Measurements from ENCODE around the gene KCNQ1OT1.

The KCNQ1OT1 gene

DNA sequence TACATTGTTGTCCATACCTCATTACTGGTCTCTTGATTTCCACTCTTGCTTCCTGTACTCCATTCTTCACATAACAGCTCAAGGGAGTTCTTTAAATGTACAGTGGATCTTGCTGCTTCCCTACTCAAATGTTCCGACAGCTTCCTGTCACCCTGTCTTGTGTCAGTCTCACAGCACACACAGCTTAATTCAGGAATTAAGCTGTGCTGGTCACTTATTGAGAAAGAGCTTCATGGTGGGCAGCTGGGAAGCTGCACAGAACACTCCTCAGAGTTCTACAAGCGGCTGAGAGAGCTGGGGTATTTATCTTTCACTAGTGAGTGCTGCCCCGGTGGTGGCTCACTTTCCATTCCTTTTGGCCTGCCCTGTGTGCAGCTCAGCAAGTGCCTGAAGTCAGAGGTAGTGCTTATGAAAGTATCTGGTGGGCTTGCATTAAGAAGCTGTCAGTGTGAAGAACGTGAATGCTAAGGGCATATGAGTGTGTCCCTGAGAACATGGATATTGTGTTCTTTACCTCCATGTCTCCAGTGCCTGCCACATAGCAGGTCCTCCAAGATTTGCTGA is 48.7 kb downstream of the KCNQ1OT1 start:
- TF ChIP-seq, protein P1, sequence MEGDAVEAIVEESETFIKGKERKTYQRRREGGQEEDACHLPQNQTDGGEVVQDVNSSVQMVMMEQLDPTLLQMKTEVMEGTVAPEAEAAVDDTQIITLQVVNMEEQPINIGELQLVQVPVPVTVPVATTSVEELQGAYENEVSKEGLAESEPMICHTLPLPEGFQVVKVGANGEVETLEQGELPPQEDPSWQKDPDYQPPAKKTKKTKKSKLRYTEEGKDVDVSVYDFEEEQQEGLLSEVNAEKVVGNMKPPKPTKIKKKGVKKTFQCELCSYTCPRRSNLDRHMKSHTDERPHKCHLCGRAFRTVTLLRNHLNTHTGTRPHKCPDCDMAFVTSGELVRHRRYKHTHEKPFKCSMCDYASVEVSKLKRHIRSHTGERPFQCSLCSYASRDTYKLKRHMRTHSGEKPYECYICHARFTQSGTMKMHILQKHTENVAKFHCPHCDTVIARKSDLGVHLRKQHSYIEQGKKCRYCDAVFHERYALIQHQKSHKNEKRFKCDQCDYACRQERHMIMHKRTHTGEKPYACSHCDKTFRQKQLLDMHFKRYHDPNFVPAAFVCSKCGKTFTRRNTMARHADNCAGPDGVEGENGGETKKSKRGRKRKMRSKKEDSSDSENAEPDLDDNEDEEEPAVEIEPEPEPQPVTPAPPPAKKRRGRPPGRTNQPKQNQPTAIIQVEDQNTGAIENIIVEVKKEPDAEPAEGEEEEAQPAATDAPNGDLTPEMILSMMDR (IDR thresholded peaks at IDR 0.05; ENCODE audit: control insufficient read depth, extremely low read depth, insufficient read depth), result no peak
- H3K4me3 ChIP-seq (ENCODE audit: low read depth, low read length), result no peak overlapping the region
- DNase-seq (ENCODE audit: low read depth), result no peak

- TF ChIP-seq, protein P1 (IDR thresholded peaks at IDR 0.05; ENCODE audit: control insufficient read depth, extremely low read depth, insufficient read depth), result no peak
- DNase-seq (ENCODE audit: low read depth), result no peak
Measured at GRCh38 chr11:2650343-2650867, 49.4 kb downstream of the KCNQ1OT1 start.

GRCh38 chr11:2649848-2650247 is 49.9 kb downstream of the KCNQ1OT1 start:
- TF ChIP-seq, protein P1 (IDR thresholded peaks at IDR 0.05; ENCODE audit: control insufficient read depth, extremely low read depth, insufficient read depth), result no peak
- H3K4me3 ChIP-seq (ENCODE audit: low read depth, low read length), result no peak overlapping the region
- DNase-seq (ENCODE audit: low read depth), result no peak

More at GRCh38 chr11:2650343-2650867, 49.4 kb downstream of the KCNQ1OT1 start:
- no peak overlapping the region for H3K4me3 ChIP-seq (ENCODE audit: low read depth, low read length)

DNA sequence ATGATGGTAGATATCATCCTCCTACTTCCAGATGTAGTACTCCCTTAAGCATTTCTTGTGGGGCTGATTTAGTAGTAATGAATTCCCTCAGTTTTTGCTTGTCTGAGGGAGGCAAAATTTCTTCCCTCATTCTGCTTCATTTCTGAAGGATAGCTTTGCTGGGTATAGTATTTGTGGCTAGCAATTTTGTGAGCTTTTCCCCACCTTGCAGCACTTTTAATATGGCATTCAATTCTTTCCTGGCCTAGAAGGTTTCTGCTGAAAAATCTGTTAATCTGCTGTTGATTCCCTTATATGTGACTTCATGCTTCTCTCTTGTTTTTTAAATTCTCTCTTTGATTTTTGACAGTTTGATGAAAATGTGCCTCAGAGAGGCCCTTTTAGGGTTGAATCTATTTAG is 50.4 kb downstream of the KCNQ1OT1 start:
- no peak overlapping the region for H3K4me3 ChIP-seq (ENCODE audit: low read depth, low read length)
- TF ChIP-seq, protein P1 (IDR thresholded peaks at IDR 0.05; ENCODE audit: control insufficient read depth, extremely low read depth, insufficient read depth), result no peak
- no peak for DNase-seq (ENCODE audit: low read depth)

- H3K4me3 ChIP-seq (ENCODE audit: low read depth, low read length), result no peak overlapping the region
- no peak for DNase-seq (ENCODE audit: low read depth)
- TF ChIP-seq, protein P1 (IDR thresholded peaks at IDR 0.05; ENCODE audit: control insufficient read depth, extremely low read depth, insufficient read depth), result no peak
Measured at GRCh38 chr11:2647953-2648352, 51.8 kb downstream of the KCNQ1OT1 start.

DNA sequence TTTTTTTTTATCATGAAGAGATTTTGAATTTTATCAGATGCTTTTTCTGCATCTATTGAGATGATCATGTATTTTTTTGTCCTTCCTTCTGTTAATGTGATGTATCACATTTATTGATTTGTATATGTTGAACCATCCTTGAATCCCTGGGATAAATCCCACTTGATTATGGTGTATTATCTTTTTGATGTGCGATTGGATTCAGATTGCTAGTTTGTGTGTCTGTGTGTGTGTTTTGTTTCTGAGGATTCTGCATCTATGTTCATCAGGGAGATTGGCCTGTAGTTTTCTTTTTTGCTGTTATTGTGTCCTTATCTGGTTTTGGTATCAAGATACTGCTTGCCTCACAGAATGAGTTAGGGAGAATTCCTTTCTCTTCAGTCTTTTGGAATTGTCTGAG is 52.6 kb downstream of the KCNQ1OT1 start:
- H3K4me3 ChIP-seq (ENCODE audit: low read depth, low read length), result no peak overlapping the region
- DNase-seq (ENCODE audit: low read depth), result no peak
- TF ChIP-seq, protein P1 (IDR thresholded peaks at IDR 0.05; ENCODE audit: control insufficient read depth, extremely low read depth, insufficient read depth), result no peak

GRCh38 chr11:2645779-2646118 is 54.0 kb downstream of the KCNQ1OT1 start:
- TF ChIP-seq, protein P1 (IDR thresholded peaks at IDR 0.05; ENCODE audit: control insufficient read depth, extremely low read depth, insufficient read depth), result no peak
- no peak overlapping the region for H3K4me3 ChIP-seq (ENCODE audit: low read depth, low read length)
- DNase-seq (ENCODE audit: low read depth), result no peak

Data from LNCaP clone FGC (cell line).